Fibroblast of lung (primary cell): ENCODE data around the gene BHLHA9. TPM values are rescaled to one million over a fixed set of nuclear protein-coding genes. Genes with fewer than 3 reads are reported as not detected.

Source experiments
- DNase-seq, 2 donors: peaks; one replicate each; pipeline versions ENCODE4 v3.0.0 to v3.0.0-alpha.2; 2010; ENCODE audit warnings: low read depth in 2 of 2
- H2AFZ ChIP-seq: 2 replicates; pipeline ENCODE4 v1.5.1; 2012; ENCODE audit warnings: low read length, control low read depth, inconsistent platforms
- H3K27ac ChIP-seq: 2 replicates; pipeline ENCODE4 v1.5.1; 2011; ENCODE audit warnings: low read length, control low read depth; ENCODE audit not compliant: insufficient read depth
- H3K27me3 ChIP-seq: 2 replicates; pipeline ENCODE4 v1.5.1; 2011; ENCODE audit warnings: mild to moderate bottlenecking, low read length; ENCODE audit not compliant: control insufficient read depth, insufficient read depth
- H3K36me3 ChIP-seq: 2 replicates; pipeline ENCODE4 v1.5.1; 2011; ENCODE audit warnings: low read length; ENCODE audit not compliant: control insufficient read depth, insufficient read depth
- H3K4me1 ChIP-seq: 2 replicates; pipeline ENCODE4 v1.5.1; 2011; ENCODE audit warnings: low read length; ENCODE audit not compliant: control insufficient read depth, insufficient read depth; ENCODE audit errors: extremely low read depth
- H3K4me2 ChIP-seq: 2 replicates; pipeline ENCODE4 v1.5.1; 2011; ENCODE audit warnings: low read length, control low read depth; ENCODE audit not compliant: insufficient read depth; ENCODE audit errors: extremely low read depth
- H3K4me3 ChIP-seq, 4 experiments: fragments of 200-600 bp in 1 of 4; sonication (generic) in 1 of 4; replicated peaks in 1 of 4; 2 replicates each; pipeline ENCODE4 v1.5.1; 2011 to 2016; ENCODE audit warnings: low read length in 4 of 4, low read depth in 3 of 4, mild to moderate bottlenecking in 3 of 4, control low read depth in 2 of 4, inconsistent platforms in 1 of 4, mixed read lengths in 1 of 4; ENCODE audit not compliant: insufficient read depth in 1 of 4; ENCODE audit errors: control extremely low read depth in 1 of 4
- H3K79me2 ChIP-seq: 2 replicates; pipeline ENCODE4 v1.5.1; 2012; ENCODE audit warnings: mild to moderate bottlenecking, low read length, inconsistent platforms; ENCODE audit not compliant: control insufficient read depth, insufficient read depth
- H3K9ac ChIP-seq: 2 replicates; pipeline ENCODE4 v1.5.1; 2011; ENCODE audit warnings: mild to moderate bottlenecking, low read length, control low read depth; ENCODE audit not compliant: insufficient read depth
- H3K9me3 ChIP-seq: 2 replicates; pipeline ENCODE4 v1.5.1; 2012; ENCODE audit warnings: low read depth, low read length; ENCODE audit not compliant: control insufficient read depth, insufficient read depth
- H4K20me1 ChIP-seq: 2 replicates; pipeline ENCODE4 v1.5.1; 2011; ENCODE audit warnings: low read length; ENCODE audit not compliant: control insufficient read depth, insufficient read depth; ENCODE audit errors: extremely low read depth
- EZH2 ChIP-seq: IDR thresholded peaks from 2 replicates; pipeline ENCODE4 v1.5.1; 2012; ENCODE audit warnings: low read length, control low read depth, mild to moderate bottlenecking; ENCODE audit errors: missing control alignments
- polyA plus RNA-seq, 2 donors: library from polyadenylated mRNA; depleted of rRNA in 1 of 2; stranded (reverse) in 1 of 2; unstranded in 1 of 2; fragments of >200 nt; gene quantifications; 2 replicates each; pipeline ENCODE4 v1.2.1, GENCODE V29; 2011 to 2012; ENCODE audit warnings: missing spikeins in 1 of 2
- total RNA-seq: library from RNA; depleted of rRNA; stranded (reverse); fragments of >200 nt; gene quantifications from 2 replicates; pipeline ENCODE4 v1.2.1, GENCODE V29; 2014
- TF ChIP-seq, protein P1 (sequence below), 2 donors: IDR thresholded peaks in 1 of 2; conservative IDR thresholded peaks in 1 of 2; 1 replicate in 1 of 2; 2 replicates in 1 of 2; pipeline ENCODE4 v1.5.1; 2011 to 2012; ENCODE audit warnings: low read length in 2 of 2, control low read depth in 1 of 2, inconsistent platforms in 1 of 2, low read depth in 1 of 2, mild to moderate bottlenecking in 1 of 2

Gene BHLHA9
- total and polyA plus RNA-seq, 2 donors (not counting 1 experiment from before 2014, with no cell fraction given): not detected

DNA sequence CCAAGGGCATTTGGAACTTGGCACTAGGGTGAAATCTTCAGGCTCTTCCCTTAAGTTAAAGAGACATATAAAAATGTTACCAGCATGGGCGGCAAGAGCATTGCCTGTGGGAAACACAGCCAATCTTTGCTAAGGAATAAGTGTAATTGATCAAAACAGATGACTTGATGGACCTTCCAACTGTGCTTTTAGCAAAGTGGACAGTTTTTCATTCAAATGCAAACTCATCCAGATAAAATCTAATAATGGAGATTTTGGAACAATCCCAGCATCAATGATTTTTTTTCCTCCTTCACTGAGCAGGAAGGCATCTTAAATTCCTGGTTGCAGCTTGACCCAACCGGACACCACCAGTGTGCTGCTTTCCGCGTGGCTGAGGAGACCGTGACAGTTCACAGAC lies 42.9 kb upstream of the BHLHA9 start:
- no peaks in the 10 kb centered on the region for H3K79me2 ChIP-seq
- H3K4me2 ChIP-seq: no peak overlapping the region
- no peak overlapping the region for H3K9ac ChIP-seq
- no peaks in the 10 kb centered on the region for H3K36me3 ChIP-seq
- no peak overlapping the region for H2AFZ ChIP-seq
- TF ChIP-seq, protein P1, sequence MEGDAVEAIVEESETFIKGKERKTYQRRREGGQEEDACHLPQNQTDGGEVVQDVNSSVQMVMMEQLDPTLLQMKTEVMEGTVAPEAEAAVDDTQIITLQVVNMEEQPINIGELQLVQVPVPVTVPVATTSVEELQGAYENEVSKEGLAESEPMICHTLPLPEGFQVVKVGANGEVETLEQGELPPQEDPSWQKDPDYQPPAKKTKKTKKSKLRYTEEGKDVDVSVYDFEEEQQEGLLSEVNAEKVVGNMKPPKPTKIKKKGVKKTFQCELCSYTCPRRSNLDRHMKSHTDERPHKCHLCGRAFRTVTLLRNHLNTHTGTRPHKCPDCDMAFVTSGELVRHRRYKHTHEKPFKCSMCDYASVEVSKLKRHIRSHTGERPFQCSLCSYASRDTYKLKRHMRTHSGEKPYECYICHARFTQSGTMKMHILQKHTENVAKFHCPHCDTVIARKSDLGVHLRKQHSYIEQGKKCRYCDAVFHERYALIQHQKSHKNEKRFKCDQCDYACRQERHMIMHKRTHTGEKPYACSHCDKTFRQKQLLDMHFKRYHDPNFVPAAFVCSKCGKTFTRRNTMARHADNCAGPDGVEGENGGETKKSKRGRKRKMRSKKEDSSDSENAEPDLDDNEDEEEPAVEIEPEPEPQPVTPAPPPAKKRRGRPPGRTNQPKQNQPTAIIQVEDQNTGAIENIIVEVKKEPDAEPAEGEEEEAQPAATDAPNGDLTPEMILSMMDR (conservative IDR thresholded peaks at IDR 0.05 in 1 of 2, IDR thresholded peaks at IDR 0.05 in 1 of 2; ENCODE audit: low read depth in 1 of 2, low read length in 2 of 2): no peak
- no peak for TF ChIP-seq EZH2
- H3K9me3 ChIP-seq: no peaks in the 10 kb centered on the region
- no peaks in the 10 kb centered on the region for H4K20me1 ChIP-seq
- DNase-seq: no peak
- H3K27me3 ChIP-seq: peaks cover 39% of the 10 kb centered on the region
- no peak overlapping the region for H3K4me3 ChIP-seq
- no peak overlapping the region for H3K27ac ChIP-seq
- no peaks in the 10 kb centered on the region for H3K4me1 ChIP-seq

DNA sequence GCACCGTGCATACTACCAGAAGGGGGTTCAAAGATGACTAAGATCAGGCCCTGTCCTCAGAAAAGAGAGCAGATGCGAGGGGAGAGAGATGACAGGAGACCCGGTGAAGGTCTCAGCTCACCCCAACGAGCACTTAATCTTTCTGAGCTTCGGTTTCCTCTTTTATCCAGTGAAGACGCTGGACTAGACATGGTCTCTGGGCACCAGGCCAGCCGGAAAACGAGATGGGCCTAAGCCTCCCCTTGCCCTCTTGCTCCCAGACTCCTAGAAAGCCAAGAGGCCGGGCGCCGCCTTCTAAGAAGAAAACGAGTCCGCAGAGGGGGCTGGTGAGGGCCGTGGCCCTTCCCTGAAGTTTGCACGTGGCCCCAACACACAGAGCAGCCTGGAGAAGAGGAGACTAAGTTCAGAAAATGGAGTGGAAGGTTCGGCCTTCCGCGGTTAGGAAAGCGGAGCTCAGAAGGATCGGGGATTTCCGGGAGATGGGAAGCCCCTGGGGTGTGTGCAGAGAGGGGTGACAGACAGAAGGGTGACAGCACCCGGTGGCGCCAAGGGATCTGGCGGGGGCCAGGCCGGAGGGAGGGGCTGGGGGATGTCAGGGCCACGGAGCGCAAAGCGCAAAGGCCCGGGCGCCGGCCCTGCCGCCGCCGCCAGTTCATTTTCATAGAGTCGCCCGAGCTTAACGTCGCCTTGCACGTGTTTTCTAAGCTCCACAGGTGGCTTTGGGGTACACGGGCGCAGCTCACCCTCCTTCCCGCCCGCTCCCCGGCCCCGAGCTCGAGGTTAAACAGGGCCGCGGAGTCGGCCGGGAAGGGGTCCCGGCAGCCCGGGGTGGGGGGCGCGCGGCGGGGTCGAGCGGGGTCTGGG lies 42.1 kb upstream of the BHLHA9 start:
- Histone ChIP-seq H3K4me1 (no peaks in the 10 kb centered on the region), H3K9ac (no peak overlapping the region), H4K20me1 (no peaks in the 10 kb centered on the region), H3K36me3 (no peaks in the 10 kb centered on the region), H2AFZ (no peak overlapping the region), H3K27me3 (peaks cover 39% of the 10 kb centered on the region), H3K9me3 (no peaks in the 10 kb centered on the region), H3K79me2 (no peaks in the 10 kb centered on the region), H3K4me3 (no peak overlapping the region), H3K27ac (no peak overlapping the region), H3K4me2 (no peak overlapping the region)
- peak; percentile 81 for TF ChIP-seq EZH2
- TF ChIP-seq, protein P1 (conservative IDR thresholded peaks at IDR 0.05 in 1 of 2, IDR thresholded peaks at IDR 0.05 in 1 of 2; ENCODE audit: low read depth in 1 of 2, low read length in 2 of 2): no peak
- DNase-seq: no peak

DNA sequence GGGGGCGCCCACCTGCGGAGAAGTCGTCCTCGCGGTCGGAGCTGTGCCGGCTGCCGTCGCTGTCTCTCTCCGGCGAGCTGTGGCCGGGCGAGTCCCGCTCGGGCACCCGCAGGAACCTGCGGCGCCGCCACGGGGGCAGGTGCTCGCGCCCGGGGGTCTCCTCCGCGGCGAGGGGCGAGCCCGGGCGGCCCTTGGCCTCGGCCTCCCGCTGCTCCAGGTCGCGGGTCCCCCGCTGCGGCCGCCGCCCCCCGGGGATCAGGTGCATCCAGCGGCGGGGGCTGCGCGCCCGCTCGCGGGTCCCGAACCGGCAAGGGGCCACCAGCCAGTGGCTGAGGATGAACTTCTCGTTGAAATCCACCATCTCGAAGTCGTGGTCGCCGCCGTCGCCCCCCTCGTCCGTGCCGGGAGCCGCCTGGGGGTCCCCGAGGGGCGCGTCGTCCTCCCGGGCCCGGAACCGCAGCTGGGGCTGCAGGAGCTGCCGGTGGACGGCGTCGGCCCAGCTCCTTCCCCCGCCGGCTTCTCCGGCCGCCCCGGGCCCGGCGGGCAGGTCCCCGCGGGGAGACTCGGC lies 41.4 kb upstream of the BHLHA9 start:
- no peak overlapping the region for H3K4me2 ChIP-seq
- no peaks in the 10 kb centered on the region for H3K36me3 ChIP-seq
- peak; percentile 97 for TF ChIP-seq EZH2
- TF ChIP-seq, protein P1 (conservative IDR thresholded peaks at IDR 0.05 in 1 of 2, IDR thresholded peaks at IDR 0.05 in 1 of 2; ENCODE audit: low read depth in 1 of 2, low read length in 2 of 2): no peak
- H3K79me2 ChIP-seq: no peaks in the 10 kb centered on the region
- no peak overlapping the region for H2AFZ ChIP-seq
- no peak overlapping the region for H3K9ac ChIP-seq
- no peaks in the 10 kb centered on the region for H3K4me1 ChIP-seq
- H3K27me3 ChIP-seq: peaks cover 39% of the 10 kb centered on the region
- H4K20me1 ChIP-seq: no peaks in the 10 kb centered on the region
- no peaks in the 10 kb centered on the region for H3K9me3 ChIP-seq
- H3K4me3 ChIP-seq: no peak overlapping the region
- DNase-seq: no peak
- no peak overlapping the region for H3K27ac ChIP-seq
